Mesothelial cell of epicardium (in vitro differentiated cells): ENCODE data around the gene ANAPC4. TPM values are rescaled to one million over a fixed set of nuclear protein-coding genes. Genes with fewer than 3 reads are reported as not detected.

Experiments
- DNase-seq, 2 experiments: peaks; one replicate each; pipeline ENCODE4 v3.0.0; 2021; ENCODE audit warnings: low spot score in 2 of 2; ENCODE audit not compliant: unreplicated experiment in 2 of 2
- H3K27ac Mint-ChIP-seq: 2 replicates; pipeline ENCODE4 v1.8.0; 2021; ENCODE audit warnings: mixed read lengths
- H3K27me3 Mint-ChIP-seq: 2 replicates; pipeline ENCODE4 v1.8.0; 2021; ENCODE audit warnings: low read depth, mixed read lengths
- H3K36me3 Mint-ChIP-seq: 2 replicates; pipeline ENCODE4 v1.8.0; 2021; ENCODE audit warnings: mixed read lengths
- H3K4me1 Mint-ChIP-seq: 2 replicates; pipeline ENCODE4 v1.8.0; 2021; ENCODE audit warnings: mixed read lengths
- H3K4me3 Mint-ChIP-seq: 2 replicates; pipeline ENCODE4 v1.8.0; 2021; ENCODE audit warnings: mild to moderate bottlenecking, moderate library complexity, mixed read lengths
- H3K9me3 Mint-ChIP-seq: 2 replicates; pipeline ENCODE4 v1.8.0; 2021; ENCODE audit warnings: mixed read lengths
- total RNA-seq: library from RNA; stranded (reverse); gene quantifications from 3 replicates; pipeline ENCODE4 v1.2.1, GENCODE V29; 2021
- TF ChIP-seq, protein P1 (sequence below): fragments of 200-600 bp; sonication (generic); IDR thresholded peaks from one replicate; pipeline ENCODE4 v1.5.0; 2021; ENCODE audit warnings: antibody characterized with exemption; ENCODE audit not compliant: unreplicated experiment

Gene ANAPC4
- total RNA-seq, 1 donor from 2014 or later, result 35.6 TPM

DNA sequence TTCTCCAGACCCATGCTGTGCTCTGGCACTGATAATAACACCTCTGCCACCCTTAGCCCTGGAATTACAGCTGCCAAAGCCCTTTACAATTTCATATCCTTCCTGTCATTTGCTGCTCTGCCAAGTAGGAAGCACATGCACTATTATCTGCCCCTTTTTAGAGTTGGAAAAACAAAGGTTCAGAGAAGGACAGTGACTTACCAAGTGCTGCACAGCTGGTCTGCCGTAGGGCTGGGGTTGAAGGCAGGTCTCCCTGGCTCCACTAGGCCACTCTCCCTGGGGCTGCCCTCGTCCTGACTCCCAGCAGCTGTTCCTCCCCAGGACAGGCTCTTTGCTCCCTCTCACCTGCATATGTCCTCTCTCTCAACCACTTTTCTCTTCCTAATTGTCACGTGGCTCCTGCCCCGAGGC is 73.4 kb downstream of the ANAPC4 start:
- TF ChIP-seq, protein P1, sequence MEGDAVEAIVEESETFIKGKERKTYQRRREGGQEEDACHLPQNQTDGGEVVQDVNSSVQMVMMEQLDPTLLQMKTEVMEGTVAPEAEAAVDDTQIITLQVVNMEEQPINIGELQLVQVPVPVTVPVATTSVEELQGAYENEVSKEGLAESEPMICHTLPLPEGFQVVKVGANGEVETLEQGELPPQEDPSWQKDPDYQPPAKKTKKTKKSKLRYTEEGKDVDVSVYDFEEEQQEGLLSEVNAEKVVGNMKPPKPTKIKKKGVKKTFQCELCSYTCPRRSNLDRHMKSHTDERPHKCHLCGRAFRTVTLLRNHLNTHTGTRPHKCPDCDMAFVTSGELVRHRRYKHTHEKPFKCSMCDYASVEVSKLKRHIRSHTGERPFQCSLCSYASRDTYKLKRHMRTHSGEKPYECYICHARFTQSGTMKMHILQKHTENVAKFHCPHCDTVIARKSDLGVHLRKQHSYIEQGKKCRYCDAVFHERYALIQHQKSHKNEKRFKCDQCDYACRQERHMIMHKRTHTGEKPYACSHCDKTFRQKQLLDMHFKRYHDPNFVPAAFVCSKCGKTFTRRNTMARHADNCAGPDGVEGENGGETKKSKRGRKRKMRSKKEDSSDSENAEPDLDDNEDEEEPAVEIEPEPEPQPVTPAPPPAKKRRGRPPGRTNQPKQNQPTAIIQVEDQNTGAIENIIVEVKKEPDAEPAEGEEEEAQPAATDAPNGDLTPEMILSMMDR, result no peak
- Mint-ChIP-seq H3K4me3 (no peak overlapping the region), H3K4me1 (peaks cover 5% of the 10 kb centered on the region), H3K27me3 (no peaks in the 10 kb centered on the region), H3K9me3 (no peaks in the 10 kb centered on the region), H3K27ac (no peak overlapping the region), H3K36me3 (no peaks in the 10 kb centered on the region)
- DNase-seq, result no peak

DNA sequence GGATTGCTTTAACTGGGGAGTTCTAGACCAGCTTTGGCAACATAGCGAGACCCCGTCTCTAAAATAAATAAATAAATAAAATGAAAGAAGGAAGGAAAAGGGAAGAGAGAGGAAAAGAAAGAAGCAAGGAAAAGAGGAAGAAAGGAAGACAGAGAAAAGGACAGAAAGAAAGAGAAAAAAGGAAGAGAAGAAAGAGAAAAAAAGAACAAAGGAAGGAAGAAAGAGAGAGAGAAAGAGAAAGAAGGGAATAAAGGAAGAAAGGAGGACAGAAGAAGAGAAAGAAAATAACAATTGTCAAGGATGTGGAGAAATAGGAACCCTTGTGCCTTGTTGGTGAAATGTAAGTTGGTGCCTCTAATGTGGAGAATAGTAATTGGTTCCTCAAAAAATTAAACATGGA is 74.6 kb downstream of the ANAPC4 start:
- Mint-ChIP-seq H3K27me3 (no peaks in the 10 kb centered on the region), H3K4me3 (no peak overlapping the region), H3K36me3 (no peaks in the 10 kb centered on the region), H3K4me1 (peaks cover 5% of the 10 kb centered on the region), H3K9me3 (no peaks in the 10 kb centered on the region), H3K27ac (no peak overlapping the region)
- TF ChIP-seq, protein P1, result no peak
- no peak for DNase-seq

DNA sequence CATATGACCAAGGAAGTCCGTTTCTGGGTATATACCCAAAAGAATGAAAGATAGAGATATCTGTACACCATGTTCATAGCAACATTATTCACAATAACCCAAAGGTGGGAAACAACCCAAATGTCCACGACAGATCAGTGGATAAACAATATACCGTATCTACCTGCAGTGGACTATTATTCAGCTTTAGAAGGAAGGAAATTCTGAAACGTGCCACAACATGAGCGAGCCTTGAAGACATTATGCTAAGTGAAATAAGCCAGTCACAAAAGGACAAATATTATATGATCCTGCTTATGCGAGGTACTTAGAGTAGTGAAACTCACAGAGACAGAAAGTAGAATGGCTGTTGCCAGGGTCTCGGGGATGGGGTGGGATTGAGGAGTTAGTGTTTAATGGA is 75.0 kb downstream of the ANAPC4 start:
- Mint-ChIP-seq H3K27me3 (no peaks in the 10 kb centered on the region), H3K27ac (no peak overlapping the region), H3K36me3 (no peaks in the 10 kb centered on the region), H3K4me3 (no peak overlapping the region), H3K9me3 (no peaks in the 10 kb centered on the region), H3K4me1 (peaks cover 7% of the 10 kb centered on the region)
- TF ChIP-seq, protein P1, result no peak
- no peak for DNase-seq

DNA sequence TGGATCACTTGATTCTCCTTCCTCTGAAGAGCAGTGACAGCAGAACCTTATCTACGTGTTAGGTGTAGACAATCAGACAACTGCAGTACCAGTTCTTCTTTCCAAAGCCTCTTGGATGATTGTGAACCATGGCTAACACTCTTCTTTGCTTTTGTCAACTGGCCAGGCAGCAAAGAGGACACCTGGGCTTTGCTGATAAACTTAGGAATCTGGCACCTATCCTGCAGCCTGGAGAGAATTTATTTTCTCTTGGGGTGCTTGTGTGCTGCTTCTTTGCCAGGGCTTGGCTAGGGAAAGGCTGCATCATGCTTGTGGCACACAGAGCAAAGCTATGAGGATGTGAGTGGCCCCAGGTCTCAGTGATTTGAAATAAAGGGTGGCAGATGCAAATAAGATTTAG is 77.4 kb downstream of the ANAPC4 start:
- Mint-ChIP-seq H3K4me3 (no peak overlapping the region), H3K36me3 (no peaks in the 10 kb centered on the region), H3K27me3 (no peaks in the 10 kb centered on the region), H3K4me1 (peaks cover 6% of the 10 kb centered on the region), H3K9me3 (no peaks in the 10 kb centered on the region), H3K27ac (no peak overlapping the region)
- no peak for DNase-seq
- TF ChIP-seq, protein P1, result no peak

DNA sequence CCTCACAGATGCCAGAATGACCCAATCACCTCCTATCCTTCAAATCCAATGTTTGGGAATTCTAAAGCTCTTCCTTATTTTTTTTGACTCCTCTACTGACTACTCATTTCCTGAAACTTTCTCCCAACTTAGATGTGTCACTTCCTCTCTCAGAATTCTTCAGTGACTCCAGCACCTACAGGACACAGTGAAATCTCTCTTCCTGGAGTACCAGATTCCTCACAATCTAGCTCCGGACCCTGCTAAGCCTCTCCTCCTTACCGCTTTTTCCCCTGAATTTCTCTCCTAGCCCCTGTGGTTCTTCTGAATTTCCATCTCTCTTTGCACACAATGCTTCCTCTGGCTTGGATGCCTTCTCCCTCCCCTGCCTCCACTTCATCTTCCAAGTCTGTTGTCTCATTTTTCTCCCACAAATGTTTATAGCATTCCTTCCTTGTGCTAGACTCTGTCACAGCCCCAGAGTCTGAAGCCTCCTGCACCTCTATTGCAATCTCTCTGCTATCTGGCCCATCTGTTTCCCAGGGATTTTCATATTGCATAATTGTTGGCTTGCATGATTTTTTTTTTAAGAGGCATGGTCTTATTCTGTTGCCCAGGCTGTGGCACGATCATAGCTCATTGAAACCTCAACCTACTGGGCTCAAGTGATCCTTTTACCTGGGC is 80.1 kb downstream of the ANAPC4 start:
- TF ChIP-seq, protein P1, result no peak
- Mint-ChIP-seq H3K4me3 (no peak overlapping the region), H3K4me1 (peaks cover 5% of the 10 kb centered on the region), H3K9me3 (no peaks in the 10 kb centered on the region), H3K27ac (no peak overlapping the region), H3K36me3 (no peaks in the 10 kb centered on the region), H3K27me3 (no peaks in the 10 kb centered on the region)
- DNase-seq, result no peak
